Activated T-cell treated with anti-CD3 and anti-CD28 coated beads for 1 hour (primary cell): Measurements from ENCODE around the gene NOTUM.
"Not testable (repeated sequence)": the region's sequence is repeated elsewhere in the genome, so short reads cannot be mapped to it uniquely, and the experiment has no call there.

Experiments used
- DNase-seq: peaks from one replicate; pipeline ENCODE4 v3.0.0-alpha.2; 2020; ENCODE audit warnings: low read depth

Gene NOTUM

DNA sequence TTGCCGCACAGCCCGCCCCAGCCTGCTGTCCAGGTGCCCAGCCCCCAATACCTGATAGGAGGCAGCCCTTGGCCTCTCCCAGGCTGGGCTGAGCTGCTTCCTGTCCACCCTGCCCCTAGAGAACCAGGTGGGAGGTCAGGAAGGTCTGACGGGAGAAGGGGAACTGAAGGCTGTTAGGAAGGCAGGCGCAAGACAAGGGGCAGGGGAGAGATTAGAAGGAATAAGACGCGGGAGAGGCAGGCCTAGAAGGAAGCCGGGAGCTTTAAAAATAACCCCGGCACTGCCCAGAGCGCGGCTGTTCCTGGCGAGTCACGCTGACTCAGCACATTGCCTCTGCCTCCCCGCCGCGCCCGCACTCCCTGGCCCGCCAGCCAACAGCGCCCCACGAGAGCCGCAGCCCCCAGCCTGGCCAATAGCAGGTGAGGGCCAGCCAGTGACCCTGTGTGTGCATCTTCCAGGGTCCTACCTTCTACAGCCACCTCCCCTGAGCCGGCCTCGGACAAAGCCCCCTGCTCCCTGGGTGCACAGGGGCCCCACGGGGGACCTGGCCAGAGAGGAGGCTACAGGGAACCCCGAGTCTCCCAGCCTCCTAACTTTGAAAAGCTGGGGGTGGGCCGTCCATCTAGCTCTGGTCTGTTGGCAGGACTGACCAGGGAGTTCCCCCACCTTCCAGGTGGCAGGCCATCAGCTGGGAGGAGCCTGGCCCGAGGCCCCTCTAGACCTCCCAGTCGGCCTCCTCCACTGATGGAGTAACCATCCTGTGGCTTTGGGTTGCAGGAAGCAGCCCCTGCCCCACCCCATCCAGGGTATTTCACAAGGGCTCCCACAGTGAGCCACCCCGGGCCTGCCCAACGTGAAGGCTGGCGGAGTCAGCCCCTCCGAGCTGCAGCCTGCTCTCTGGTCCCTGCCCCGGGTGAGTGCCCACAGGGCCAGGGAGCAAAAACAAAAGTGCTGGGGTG lies 37.4 kb downstream of the NOTUM start:
- DNase-seq, result no peak

DNA sequence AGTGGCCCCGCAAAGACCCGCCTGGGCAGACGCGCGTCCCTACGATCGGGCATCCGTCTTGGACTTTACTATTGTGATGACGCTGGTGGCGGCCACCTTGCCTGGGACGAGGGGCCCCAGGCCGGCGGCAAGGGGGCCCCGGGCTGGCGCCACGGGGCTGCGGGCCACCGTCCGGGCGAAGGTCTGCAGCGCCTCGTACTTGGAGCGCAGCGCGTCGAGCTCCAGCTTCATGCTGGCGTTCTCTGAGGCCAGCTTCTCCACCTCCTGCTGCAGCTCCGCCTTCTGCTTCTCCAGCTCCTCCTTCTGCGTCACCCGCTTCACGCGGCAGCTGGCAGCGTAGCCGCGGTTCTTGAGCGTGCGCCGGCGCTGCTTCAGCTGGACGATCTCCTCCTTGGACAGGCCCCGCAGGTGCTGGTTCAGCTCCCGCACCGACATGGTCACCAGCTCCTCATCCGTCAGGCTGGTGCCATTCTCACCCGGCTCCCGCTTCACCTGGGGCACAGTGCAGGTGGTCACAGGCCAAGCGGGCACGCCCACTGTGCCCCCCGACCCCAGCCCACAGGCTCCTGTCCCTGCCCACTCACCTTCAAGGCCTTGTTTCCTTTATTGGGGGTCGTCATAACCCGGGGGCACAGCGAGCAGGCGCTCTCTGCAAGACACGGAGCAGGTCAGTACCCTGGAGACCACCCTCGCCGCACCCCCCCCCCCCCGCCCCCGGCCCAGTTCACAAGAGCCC lies 38.3 kb downstream of the NOTUM start:
- no peak for DNase-seq

DNA sequence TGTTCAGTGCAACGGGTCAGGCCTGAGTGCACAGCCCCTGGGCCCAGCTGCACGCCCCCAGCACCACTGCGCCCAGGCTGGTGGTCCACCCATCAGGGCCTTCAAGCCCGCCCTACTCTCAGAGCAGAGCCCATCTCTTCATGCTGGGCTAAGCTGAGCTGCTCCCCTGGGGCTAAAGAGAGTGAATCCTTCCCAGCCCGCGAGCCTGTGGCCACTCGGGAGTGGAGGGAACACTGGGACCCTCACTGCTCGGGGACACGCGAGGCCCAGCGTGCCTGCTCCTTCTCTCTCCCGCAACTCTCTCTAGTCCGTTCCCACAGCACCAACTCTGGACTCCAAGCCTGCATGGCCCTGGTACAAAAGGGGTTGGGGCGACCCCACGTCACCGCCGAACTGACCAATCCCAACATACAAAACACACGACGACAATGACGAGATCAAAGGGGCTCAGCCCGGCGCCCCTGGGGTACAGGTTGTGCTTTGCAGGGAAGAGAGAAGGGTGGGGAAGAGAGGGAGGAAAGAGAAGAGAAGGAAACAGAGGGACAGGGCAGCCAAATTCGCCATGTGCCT lies 38.9 kb downstream of the NOTUM start:
- DNase-seq, result no peak

DNA sequence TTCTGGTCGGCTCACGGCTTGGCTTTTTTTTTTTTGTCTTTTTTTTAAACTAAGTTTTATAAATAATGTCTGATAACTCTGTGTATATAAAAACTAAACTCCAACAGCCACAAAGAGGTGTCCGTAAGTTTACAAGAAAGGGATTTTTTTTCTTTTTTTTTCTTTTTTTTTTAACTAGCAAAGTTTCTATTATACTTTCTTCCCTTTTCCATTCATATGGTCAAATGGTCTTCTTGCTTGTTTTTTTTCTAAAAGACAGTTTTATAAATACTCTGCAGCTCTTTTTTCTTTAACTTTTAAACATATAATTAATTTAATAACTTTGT lies 39.5 kb downstream of the NOTUM start:
- DNase-seq, result no peak

DNA sequence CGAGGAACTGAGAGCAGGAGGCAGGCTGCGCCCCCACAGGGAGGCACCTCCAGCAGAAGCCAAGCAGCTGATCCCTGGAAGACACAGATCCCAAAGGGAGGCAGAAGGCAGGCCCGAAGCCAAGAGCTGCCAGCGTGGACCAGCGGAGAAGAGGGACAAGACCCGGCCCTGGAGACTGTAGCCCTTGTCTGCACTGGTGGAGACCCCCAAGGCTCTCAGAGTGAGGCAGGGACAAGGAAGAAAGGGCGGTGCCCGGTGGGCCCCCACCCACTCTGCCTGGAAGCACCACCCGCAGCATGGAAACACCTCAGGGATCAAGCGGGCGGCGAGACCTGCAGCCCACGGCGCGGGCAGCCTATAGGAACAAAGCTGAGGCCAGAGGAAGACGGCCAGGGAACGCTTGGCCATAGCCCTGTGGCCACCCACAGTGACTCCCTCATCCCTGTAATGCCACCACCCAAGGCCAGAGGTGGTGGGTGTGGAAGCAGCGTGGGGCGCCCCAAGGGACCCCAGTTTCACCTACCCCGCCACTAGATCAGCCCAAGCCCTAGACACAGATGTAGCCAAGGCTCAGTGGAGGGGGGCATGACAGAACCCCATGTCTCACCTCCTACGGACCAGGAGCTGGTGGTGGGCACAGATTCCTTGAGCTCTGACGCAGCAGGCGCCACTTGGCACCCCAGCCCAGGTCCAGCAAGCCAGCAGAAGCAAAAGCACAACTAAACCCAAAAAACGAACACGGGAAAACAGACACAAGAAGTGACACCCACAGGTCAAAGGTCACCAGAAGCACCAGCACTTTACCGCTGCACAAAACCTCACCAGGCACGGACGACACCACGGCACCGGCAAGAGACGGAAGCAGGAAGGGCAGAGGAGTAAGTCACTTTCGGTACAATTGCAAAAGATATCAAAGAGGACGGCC lies 40.1 kb downstream of the NOTUM start:
- DNase-seq, result no peak

DNA sequence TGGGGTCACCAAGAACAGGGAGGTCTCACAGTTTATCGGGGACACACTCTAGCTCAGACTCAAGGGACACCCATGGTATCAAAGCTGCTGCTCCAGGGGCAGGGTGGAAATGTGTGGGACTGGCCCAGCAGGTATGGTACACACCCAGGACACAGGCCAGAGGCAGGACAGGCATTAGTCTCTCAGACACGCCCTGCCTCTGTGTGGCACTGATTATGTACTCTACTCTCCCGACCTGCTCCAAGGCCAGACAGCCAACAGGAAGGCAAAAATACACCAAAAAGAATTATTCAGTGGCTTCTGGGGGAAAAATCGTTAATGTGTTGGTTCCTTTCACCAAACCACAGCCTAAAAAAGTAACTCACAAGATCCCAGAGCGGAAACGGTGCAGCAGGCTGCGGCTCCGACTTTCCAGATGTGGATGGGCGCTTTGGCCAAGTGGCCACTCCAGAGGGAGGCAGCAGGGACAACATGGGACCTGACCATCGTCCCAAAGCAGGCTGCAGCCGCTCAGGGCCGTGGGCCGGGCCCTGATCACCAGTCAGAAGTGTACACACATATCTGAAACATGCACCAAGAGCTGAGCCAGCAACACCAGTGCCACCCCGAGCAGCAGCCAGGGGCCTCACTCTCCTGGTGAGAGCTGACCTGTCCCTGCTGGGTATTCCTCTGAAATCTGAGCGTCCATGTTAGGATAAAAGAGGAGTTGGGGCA lies 42.0 kb downstream of the NOTUM start:
- no peak for DNase-seq

DNA sequence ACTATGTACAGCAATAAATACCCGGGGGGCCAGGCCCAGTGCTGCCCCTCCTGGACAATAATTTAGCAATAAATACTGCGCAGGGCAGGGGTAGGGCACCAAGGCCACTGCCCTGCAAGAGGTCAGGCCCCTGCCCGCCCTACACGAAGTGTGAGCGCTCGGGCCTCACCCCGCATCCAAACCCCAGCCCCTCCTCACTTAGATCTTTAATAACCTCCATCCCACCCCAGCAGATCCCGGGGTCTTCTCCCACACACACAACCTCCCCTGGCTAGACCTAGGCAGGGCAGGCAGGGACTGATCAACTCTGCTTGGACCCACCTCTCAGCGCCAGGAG lies 42.7 kb downstream of the NOTUM start:
- not testable (repeated sequence) for DNase-seq

DNA sequence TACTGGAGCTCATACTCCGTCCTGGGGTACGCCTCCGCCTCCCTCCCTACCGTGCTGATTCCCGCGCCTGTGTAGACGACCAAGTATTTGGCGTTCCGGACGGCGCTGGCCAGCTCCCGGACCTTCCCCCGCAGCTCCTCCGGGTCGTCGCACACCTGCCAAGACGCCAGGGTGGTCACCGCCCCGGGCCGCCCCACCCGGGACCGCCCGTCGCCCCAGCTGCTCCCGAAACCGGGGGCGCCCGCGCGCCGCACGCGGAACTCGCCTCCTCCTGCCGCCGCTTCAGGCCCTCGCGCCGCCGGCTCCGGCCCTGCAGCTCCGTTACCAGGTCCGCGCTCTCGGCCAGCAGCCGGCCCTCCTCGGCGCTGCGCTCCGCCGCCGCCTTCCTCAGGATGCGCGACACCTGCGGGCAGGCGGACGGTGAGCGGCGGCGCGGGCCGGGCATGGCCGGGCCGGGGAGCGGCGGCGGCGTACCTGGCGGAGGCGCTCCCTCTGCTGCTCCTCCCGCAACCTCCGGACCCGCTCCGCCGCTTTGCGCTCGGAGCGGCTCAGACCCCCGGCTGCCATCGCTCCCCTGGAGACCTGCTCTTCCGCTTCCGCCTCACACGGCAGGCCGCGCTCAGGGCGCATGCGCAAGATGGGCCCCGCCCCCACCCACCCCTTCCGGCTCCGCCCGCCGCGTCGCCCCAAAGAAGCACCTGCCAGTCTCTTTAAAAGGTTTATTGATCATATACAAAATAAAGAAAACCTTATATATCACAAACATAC lies 43.2 kb downstream of the NOTUM start, which contains the start of gene SIRT7:
Gene SIRT7, minus strand, starts transcription at position 612 of the 768 bp plus-strand sequence. Its CDS starts 45 bp downstream, at position 567.
- peak; percentile 82 for DNase-seq

DNA sequence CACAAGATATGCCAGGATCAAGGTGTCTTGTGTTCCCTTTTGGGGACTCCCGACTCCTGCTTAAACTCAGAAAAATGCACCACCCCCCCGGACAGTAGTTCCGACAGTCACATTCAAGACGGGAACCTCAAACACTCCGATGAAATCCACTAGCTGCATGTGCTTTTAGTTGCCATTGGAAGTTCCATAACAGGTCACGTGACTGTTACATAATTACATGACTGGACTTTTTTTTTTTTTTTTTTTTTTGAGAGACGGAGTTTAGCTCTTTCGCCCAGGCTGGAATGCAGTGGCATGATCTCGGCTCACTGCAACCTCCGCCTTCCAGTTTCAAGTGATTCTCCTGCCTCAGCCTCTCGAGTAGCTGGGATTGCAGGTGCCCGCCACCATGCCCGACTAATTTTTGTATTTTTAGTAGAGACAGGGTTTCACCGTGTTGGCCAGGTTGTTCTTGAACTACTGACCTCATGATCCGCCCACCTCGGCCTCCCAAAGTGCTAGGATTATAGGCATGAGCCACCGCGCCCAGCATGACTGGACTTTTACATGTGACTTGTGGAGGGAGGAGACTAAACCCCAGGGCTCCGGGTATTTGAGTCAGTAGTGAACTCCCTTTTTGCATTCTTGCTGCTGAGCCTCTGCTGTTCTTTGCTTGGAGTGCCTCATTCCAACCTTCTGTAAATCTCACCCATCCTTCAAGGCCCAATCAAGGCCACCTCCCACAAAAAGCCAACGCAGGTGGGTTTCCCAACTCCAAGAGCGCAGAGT lies 44.6 kb downstream of the NOTUM start:
- DNase-seq, result no peak

DNA sequence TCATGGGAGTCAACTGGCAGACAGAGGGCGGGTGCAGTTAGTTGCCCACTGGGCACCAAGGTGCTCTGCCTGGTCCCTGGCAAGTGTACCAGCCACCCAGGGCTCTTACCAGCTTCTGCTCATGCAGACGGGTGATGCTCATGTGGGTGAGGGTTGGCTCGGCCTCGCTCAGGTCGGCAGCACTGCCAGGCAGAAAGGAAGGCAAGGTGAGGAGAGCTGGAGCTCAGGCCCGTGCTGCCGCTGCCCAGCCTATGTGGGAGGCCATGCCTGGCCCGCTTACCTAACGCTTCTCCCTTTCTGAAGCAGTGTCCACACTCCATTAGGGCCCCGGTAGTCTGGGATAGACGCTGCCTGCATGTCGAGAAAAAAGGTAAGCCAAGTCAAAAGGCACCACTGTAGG lies 45.7 kb downstream of the NOTUM start:
- no peak for DNase-seq

DNA sequence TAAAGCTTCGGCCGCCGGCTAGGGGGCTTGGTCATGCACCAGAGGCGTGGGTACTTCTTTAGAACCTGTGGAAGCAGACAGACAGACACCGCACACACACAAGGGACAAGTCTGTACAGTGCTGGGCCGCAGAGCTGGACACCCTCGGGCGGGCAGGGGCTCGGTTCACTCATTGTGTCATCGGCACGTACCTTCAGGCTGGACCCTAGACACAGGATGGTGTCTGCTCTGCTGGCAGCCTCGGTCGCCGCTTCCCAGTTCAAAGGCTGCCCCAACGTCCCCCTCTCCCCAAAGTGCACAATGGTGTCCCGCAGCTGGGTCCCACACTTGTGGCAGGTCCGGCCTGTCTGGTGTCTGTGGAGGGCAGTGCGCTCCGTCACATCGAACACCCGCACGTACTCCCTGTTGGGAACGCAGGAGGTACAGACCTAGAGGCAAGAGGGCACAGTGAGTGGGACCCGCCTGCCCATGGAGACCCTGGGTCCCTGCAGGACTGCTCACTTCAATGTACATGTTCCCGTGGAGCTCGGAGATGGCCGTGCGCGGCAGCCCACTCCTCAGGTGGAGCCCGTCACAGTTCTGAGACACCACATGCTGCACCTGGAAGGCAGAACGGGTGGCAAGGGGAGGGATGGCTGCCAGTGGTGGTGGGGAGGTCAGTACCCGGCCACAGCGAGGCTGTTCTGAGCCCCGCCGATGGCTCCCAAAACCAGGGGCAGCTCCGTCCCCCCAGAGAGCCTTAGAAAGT lies 46.7 kb downstream of the NOTUM start:
- no peak for DNase-seq

DNA sequence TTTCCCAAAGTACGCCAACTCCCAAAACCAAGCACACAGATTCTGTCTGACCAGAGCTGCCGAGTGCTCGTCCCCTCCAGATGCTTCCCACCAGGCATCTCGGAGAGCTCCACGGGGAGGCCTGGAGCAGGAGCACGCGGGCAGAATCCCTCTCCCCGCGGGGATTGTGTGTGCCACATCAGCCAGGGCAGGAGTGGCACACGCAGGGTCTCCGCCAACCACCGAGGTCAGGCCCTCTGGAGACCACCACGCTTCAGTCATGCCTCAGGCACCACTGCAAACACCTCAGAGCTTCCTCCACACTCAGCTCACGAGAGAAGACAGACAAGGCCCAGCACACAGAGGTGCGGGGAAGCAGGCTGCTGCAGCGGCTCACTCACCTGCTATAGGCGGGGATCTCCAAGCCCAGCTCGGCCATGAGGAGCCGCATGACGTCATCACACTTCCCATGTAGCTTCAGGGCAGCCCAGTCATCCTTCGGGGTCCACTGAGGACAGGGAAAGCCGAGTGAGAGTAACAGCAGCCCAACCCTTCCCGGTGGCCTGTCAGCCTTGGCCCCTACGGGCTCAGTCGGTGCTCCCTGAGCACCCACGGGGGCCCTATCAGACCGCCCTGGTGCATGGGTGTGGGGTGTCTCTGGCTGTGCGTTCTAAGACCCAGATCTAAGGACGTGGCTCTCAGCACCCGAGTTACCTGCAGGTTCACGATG lies 47.4 kb downstream of the NOTUM start:
- DNase-seq, result no peak

DNA sequence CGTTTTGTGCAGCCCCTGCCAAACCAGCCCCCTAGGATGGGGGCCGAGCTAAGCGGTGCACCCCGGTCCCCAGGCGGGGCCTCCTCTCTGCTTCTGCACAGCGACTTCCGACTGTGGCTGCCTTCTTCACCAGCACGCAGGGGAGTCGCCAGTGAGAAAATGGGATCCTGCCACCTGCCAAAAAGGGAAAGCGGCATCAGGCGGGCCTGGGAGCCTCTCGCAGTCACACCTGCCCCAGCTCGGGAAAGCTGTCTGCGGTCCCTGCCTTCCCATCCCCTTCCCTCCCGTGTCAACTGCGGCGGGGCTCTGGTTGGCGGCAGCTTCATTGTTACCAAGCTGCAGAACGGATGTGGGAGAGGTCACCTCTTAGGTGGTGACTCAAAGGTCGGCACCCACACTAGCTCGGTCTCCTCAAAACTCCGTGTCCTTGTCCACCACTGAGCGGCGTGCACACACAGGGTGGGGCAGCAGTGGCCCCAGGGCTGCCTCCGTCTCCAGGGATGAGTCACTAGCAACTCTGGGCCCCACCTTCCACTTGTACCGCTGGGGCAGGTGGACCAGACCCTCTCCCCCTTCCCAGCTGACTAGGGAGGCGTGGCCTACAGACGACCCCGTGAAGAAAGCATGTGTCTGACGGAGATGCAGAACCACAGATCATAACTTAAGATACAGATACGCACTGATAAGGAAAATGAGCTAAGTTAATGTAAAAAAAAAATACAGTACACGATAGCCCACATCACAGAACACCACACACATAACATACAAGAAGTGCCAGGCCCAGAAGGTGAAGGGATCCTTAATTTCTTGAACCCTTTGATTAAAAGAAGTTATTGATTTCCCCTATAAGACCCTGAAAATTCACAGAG lies 48.3 kb downstream of the NOTUM start:
- DNase-seq, result no peak

DNA sequence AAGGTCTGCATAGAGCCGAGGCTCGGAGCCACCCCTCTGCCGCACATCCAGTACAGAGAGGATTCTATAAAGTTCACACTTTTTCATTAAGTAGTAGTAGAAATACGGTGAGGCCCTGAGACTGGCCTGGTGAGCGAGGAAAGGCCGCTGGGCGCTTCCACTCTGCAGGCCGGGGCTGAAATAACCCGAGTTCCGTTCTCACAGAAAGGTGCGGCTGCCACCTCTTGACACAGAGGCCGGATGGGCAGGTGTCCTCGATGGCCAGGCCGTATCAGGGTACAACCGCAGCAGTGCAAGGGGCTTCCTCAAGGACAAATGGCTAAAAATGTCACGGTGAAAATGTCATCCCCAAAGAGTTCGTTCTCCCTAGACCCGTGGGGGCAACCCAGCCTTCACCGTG lies 49.0 kb downstream of the NOTUM start:
- no peak for DNase-seq

DNA sequence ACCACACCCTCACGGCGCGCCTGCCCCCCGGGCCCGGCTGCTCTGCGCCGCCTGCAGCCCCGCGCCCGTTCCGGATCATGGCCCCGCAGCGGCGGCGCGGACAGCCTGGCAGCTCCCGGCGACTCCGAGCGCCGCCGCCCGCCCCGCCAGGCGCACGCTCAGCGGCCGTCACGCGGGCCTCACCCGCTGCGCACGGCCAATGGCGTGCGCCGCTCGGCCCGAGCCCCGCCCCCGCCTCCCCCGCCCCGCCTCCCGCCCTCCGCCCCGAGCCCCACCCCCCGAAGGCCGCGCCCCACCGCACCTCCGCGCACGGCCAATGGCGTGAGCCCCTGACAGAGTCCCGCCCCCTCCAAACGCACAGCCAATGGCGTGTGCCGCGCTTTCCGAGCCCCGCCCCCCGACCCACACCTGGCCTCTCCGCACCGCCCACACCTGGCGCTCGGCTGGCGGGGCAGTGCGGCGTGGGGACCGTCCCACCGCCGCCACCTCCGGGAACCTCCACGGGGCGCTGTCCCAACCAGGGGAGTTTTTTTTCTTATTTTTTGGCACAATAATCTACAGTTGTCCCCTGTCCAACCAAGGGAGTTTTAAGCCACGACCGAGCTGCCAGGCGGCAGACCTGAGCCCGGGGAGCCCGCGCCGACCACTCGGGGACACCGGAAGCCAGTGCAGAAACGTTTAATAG lies 49.6 kb downstream of the NOTUM start, which contains the start of gene PCYT2:
Gene PCYT2, minus strand, starts transcription at position 123 of the 685 bp plus-strand sequence. Its CDS starts 44 bp downstream, at position 79.
- DNase-seq, result peak; percentile 93

DNA sequence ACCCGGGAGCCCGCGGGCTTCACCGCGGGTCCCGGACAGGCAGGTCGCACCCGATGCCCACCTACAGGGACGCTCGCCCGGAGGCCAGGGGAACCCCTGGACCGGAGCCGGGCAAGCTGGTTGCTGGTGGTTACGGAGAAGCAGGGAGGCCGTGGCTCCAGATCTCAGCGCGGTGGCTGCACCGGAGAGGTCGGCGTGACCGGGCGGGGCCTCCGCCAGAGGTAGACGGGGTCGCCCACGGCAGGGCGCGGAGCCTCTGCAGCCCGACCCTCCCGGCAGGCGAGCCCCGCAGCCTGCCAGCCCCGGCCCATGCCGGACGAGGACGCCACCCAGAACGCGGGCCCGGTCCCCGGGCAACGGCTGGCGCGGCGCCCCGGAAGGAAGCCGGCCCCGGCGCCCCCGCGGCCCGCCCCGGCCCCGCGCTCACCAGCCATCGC lies 50.1 kb downstream of the NOTUM start:
- no peak for DNase-seq
